ENCODE data around the gene LECT2.

DNA sequence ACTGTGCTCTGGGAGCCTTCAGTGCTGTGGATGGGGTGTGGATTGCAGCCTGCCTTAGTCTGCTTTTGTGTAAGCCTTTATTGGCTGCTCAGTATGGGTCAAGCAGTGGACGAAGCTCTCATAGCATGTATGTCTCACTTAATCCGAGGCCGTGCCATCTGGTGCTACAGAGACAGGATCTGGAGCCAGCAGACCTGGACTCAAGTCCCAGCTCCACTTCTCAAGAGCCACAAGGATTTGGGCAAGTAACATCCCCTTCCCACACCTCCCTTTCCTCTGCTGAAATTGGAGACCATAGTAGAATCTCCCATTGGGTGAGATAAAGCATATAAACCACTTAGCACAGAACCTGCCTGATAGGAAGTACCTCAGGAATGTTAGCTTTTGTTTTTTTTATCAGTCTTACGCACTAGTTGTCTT, 23.4 kb upstream of the LECT2 start:
- no peak for TF ChIP-seq ZFX (IDR thresholded peaks at IDR 0.05)
- TF ChIP-seq, protein P1, sequence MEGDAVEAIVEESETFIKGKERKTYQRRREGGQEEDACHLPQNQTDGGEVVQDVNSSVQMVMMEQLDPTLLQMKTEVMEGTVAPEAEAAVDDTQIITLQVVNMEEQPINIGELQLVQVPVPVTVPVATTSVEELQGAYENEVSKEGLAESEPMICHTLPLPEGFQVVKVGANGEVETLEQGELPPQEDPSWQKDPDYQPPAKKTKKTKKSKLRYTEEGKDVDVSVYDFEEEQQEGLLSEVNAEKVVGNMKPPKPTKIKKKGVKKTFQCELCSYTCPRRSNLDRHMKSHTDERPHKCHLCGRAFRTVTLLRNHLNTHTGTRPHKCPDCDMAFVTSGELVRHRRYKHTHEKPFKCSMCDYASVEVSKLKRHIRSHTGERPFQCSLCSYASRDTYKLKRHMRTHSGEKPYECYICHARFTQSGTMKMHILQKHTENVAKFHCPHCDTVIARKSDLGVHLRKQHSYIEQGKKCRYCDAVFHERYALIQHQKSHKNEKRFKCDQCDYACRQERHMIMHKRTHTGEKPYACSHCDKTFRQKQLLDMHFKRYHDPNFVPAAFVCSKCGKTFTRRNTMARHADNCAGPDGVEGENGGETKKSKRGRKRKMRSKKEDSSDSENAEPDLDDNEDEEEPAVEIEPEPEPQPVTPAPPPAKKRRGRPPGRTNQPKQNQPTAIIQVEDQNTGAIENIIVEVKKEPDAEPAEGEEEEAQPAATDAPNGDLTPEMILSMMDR (conservative IDR thresholded peaks at IDR 0.05) = no peak

Data from C4-2B (cell line).